Osteoblast (primary cell): ENCODE results near the gene NEGR1. TPM values are rescaled to one million over a fixed set of nuclear protein-coding genes. Genes with fewer than 3 reads are reported as not detected.

Experiments
- DNase-seq: peaks from one replicate; pipeline ENCODE4 v3.0.0; 2011; ENCODE audit warnings: low spot score, mixed read lengths; ENCODE audit not compliant: insufficient read length; ENCODE audit errors: missing footprints
- H2AFZ ChIP-seq: 2 replicates; pipeline ENCODE4 v1.6.0; 2011; ENCODE audit warnings: mild to moderate bottlenecking, low read length
- H3K27ac ChIP-seq: 2 replicates; pipeline ENCODE4 v1.5.1; 2011; ENCODE audit warnings: mild to moderate bottlenecking, low read depth, low read length, moderate library complexity
- H3K27me3 ChIP-seq: 2 replicates; pipeline ENCODE4 v1.6.0; 2012; ENCODE audit warnings: mild to moderate bottlenecking, control low read depth, inconsistent platforms, low read length, moderate library complexity; ENCODE audit not compliant: insufficient read depth
- H3K36me3 ChIP-seq: 2 replicates; pipeline ENCODE4 v1.5.1; 2011; ENCODE audit warnings: mild to moderate bottlenecking, low read length, control low read depth, moderate library complexity; ENCODE audit not compliant: insufficient read depth
- H3K4me1 ChIP-seq: 2 replicates; pipeline ENCODE4 v1.5.1; 2011; ENCODE audit warnings: mild to moderate bottlenecking, low read length, control low read depth, moderate library complexity; ENCODE audit not compliant: insufficient read depth
- H3K4me2 ChIP-seq: 2 replicates; pipeline ENCODE4 v1.6.0; 2011; ENCODE audit warnings: mild to moderate bottlenecking, low read length; ENCODE audit not compliant: insufficient read depth
- H3K4me3 ChIP-seq: fragments of 200-600 bp; sonication (generic); 3 replicates; pipeline ENCODE4 v1.5.1; 2012; ENCODE audit warnings: mild to moderate bottlenecking, low read length, inconsistent platforms; ENCODE audit not compliant: insufficient read depth
- H3K79me2 ChIP-seq: 2 replicates; pipeline ENCODE4 v1.6.0; 2012; ENCODE audit warnings: mild to moderate bottlenecking, low read length, control low read depth, inconsistent platforms; ENCODE audit not compliant: insufficient read depth
- H3K9me3 ChIP-seq: 2 replicates; pipeline ENCODE4 v1.5.1; 2011; ENCODE audit warnings: low read depth, low read length, control low read depth
- H4K20me1 ChIP-seq: 2 replicates; pipeline ENCODE4 v1.6.0; 2012; ENCODE audit warnings: mild to moderate bottlenecking, low read length, control low read depth; ENCODE audit not compliant: insufficient read depth
- total RNA-seq: library from RNA; depleted of rRNA; stranded (reverse); fragments of >200 nt; gene quantifications from 2 replicates; pipeline ENCODE4 v1.2.3, GENCODE V29; 2012
- TF ChIP-seq, protein P1 (sequence below): IDR thresholded peaks from 2 replicates; pipeline ENCODE4 v1.5.1; 2011; ENCODE audit warnings: mild to moderate bottlenecking, low read depth, low read length, moderate library complexity; ENCODE audit errors: extremely low read depth

Gene NEGR1
- total RNA-seq, 1 donor = 18.1 TPM

GRCh38 chr1:71687376-71687775 is 595.0 kb downstream of the NEGR1 start:
- TF ChIP-seq, protein P1, sequence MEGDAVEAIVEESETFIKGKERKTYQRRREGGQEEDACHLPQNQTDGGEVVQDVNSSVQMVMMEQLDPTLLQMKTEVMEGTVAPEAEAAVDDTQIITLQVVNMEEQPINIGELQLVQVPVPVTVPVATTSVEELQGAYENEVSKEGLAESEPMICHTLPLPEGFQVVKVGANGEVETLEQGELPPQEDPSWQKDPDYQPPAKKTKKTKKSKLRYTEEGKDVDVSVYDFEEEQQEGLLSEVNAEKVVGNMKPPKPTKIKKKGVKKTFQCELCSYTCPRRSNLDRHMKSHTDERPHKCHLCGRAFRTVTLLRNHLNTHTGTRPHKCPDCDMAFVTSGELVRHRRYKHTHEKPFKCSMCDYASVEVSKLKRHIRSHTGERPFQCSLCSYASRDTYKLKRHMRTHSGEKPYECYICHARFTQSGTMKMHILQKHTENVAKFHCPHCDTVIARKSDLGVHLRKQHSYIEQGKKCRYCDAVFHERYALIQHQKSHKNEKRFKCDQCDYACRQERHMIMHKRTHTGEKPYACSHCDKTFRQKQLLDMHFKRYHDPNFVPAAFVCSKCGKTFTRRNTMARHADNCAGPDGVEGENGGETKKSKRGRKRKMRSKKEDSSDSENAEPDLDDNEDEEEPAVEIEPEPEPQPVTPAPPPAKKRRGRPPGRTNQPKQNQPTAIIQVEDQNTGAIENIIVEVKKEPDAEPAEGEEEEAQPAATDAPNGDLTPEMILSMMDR = no peak
- no peaks in the 10 kb centered on the region for H4K20me1 ChIP-seq

DNA sequence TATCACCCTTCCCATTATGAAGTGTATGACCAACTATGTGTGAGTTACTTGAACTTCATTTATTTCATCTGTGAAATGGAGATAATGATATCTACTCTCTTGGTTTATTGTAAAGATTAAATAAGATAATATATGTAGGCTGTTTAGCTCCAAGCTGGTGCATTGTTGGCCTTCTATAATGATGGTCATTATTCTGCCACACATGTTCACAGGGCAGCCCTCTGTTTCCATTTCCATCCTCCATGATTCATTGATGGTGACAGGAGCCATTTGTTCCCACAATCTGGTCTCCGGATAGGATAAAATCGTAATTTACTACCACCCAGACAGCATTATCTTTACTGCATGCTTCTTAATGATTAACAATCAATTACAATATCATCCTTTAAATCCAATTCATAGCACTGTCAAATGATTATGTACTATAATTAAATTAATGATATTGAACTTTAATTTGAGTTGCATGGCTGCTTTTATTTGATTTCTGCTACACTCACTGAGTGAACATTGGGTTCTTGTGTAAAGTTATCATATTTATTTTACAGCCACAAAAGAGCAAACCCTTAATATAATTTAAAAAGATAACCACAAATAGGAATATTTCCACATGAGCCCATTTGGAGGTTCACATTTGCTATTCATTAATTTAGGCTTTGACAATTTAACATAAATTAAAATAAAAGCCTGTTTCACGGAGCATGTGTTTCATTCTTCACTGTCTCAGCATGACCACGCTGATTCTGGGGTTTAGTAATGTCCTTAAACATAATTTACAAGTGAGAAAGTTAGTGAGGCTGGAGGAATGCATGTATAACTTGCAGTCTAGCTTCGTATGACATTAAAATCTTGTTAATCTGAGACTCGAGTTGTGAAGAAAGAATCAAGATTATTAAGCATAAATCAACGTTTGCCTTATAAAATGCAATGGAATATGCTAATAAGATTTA is 605.1 kb downstream of the NEGR1 start:
- Histone ChIP-seq H3K79me2 (no peaks in the 10 kb centered on the region), H3K27ac (no peak overlapping the region), H3K4me3 (no peak overlapping the region), H3K4me1 (no peaks in the 10 kb centered on the region), H4K20me1 (no peaks in the 10 kb centered on the region), H3K27me3 (no peaks in the 10 kb centered on the region), H3K4me2 (no peak overlapping the region), H3K9me3 (no peaks in the 10 kb centered on the region), H3K36me3 (no peaks in the 10 kb centered on the region), H2AFZ (no peak overlapping the region)
- TF ChIP-seq, protein P1 = no peak
- no peak for DNase-seq

More at GRCh38 chr1:71687376-71687775, 595.0 kb downstream of the NEGR1 start:
- H3K79me2 ChIP-seq = no peaks in the 10 kb centered on the region
- H3K9me3 ChIP-seq = no peaks in the 10 kb centered on the region
- no peaks in the 10 kb centered on the region for H3K27me3 ChIP-seq
- no peak overlapping the region for H3K4me3 ChIP-seq
- no peaks in the 10 kb centered on the region for H3K36me3 ChIP-seq
- H3K27ac ChIP-seq = no peak overlapping the region
- DNase-seq = peak; percentile 35
- no peak overlapping the region for H3K4me2 ChIP-seq
- H2AFZ ChIP-seq = no peak overlapping the region
- no peaks in the 10 kb centered on the region for H3K4me1 ChIP-seq

DNA sequence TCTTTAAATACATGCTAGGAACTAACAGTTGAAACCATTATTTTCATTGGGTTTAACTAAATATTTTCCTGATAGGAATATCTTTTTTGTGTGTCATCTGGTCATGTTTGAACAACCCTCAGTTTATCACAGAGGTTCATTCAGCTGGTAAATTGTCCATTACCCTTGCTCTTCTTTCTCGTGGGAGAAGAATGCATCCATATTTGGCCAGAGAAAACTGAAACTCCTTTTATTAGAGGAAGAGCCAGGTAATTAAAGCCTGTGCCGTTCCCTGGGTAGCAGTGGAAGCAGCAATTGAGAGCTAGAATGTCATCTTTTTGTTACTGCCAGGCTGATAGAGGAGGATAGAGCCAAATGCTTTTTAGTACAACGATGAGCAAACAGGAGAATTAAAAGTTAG is 614.3 kb downstream of the NEGR1 start:
- no peak for DNase-seq
- Histone ChIP-seq H3K4me2 (no peak overlapping the region), H2AFZ (no peak overlapping the region), H3K4me1 (peaks cover 18% of the 10 kb centered on the region), H3K9me3 (no peaks in the 10 kb centered on the region), H4K20me1 (no peaks in the 10 kb centered on the region), H3K27me3 (no peaks in the 10 kb centered on the region), H3K4me3 (no peak overlapping the region), H3K36me3 (no peaks in the 10 kb centered on the region), H3K79me2 (no peaks in the 10 kb centered on the region), H3K27ac (no peak overlapping the region)
- TF ChIP-seq, protein P1 = no peak

DNA sequence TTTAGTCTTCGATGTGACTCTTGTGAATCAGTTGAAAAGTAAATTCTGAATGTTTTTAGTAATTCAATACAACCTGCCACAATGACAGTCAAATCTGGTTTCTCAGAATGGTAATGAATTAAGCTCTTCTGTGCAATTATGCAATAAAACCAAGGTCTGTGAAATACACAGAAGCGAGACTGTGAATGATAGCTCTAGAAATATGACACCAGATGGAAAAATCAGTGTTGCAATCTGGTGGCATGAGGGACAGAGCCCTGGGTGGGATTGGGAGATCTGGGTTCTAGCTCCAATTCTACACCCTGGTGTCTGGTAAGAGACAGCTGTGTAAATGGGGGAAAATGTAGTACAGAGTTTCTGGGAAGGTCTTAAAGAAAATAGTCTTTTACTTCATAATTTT is 615.1 kb downstream of the NEGR1 start:
- H4K20me1 ChIP-seq = no peaks in the 10 kb centered on the region
- no peak for DNase-seq
- peak overlapping the region; percentile 24 for H3K27ac ChIP-seq
- no peak overlapping the region for H2AFZ ChIP-seq
- no peaks in the 10 kb centered on the region for H3K79me2 ChIP-seq
- no peak overlapping the region for H3K4me3 ChIP-seq
- peak overlapping the region; percentile 17 for H3K4me2 ChIP-seq
- H3K36me3 ChIP-seq = no peaks in the 10 kb centered on the region
- H3K9me3 ChIP-seq = no peaks in the 10 kb centered on the region
- TF ChIP-seq, protein P1 = no peak
- peaks cover 18% of the 10 kb centered on the region for H3K4me1 ChIP-seq
- no peaks in the 10 kb centered on the region for H3K27me3 ChIP-seq
